Measurements from ENCODE around the gene TSSK6. TPM values are rescaled to one million over a fixed set of nuclear protein-coding genes. Genes with fewer than 3 reads are reported as not detected.

The TSSK6 gene
- 0.83 to 2.1 TPM (median 2.0 TPM) in 5 replicates for total RNA-seq (2022; extraction: Qiagen RNA extraction; ENCODE audit: low read depth)

DNA sequence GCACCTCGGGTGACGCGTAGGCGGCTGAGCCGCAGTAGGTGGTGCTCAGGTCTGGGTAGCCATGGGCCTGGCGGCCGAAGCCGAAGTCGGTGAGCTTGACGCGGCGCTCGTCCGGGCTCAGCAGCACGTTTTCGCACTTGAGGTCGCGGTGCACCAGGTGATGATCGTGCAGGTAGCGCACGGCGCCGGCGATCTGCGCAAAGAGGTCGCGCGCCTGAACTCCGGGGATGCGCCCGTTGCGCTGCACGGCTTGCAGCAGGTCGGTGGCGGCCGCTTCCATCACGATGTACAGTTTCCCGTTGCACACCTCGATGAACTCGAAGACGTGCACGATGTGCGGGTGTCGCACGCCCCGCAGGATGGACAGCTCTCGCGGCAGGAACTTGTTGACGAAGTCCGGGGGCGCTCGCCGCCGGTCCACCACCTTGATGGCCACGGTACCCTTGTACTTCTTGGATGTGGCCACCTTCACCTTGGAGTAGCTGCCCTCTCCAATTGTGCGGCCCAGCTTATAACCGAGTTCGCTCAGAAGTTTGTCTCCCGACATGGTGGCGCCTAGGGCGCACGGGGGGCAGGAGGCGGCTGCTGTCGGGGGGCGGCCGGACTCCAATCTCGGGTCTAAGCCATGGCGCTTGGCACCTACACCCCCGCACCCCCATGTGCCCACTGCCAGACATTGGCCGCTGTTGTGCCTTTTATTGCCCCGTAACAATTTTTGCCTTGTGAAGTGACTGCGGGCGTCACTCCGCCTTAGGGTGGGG, at the start of gene TSSK6:
TSS of gene TSSK6 (minus strand) at position 668 of the 761 bp plus-strand sequence. CDS start at position 547, 121 bp downstream.

DNA sequence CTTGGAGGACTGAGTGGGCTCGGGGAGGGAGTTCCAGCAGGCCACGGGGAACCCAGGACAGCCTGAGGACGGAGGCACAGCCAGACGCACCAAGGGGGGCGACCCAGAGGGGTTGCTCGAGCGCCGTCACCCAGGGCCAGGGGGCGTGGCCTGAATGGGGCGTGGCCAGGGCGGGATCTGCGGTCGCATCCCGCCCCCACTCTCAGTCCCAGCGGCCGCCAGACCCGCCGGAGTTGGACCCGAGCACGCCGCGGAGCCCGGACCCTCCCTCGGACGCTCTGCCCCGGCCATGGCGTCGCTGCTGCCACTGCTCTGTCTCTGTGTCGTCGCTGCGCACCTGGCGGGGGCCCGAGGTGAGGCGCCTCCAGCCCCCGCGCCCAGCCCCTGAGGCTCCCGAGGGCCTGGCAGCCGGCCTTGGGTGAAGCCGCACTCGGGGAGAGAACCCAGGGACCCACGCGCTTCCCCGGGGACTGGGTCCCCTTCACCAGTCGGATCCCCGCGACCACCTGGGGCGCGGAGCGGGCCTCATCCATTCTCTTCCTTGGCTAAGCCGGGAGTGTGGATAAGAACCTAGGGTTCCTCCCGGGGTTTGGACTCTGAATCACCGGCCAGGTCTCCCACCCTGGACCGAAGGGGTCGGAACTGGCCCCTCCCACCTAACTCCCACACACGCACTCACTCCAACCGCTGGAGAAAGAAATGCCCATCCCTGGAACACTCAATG, 22.9 kb upstream of the TSSK6 start, which contains the start of gene CILP2:
TSS of gene CILP2 (plus strand) at position 205 of the 724 bp plus-strand sequence. CDS start at position 290, 85 bp downstream.

DNA sequence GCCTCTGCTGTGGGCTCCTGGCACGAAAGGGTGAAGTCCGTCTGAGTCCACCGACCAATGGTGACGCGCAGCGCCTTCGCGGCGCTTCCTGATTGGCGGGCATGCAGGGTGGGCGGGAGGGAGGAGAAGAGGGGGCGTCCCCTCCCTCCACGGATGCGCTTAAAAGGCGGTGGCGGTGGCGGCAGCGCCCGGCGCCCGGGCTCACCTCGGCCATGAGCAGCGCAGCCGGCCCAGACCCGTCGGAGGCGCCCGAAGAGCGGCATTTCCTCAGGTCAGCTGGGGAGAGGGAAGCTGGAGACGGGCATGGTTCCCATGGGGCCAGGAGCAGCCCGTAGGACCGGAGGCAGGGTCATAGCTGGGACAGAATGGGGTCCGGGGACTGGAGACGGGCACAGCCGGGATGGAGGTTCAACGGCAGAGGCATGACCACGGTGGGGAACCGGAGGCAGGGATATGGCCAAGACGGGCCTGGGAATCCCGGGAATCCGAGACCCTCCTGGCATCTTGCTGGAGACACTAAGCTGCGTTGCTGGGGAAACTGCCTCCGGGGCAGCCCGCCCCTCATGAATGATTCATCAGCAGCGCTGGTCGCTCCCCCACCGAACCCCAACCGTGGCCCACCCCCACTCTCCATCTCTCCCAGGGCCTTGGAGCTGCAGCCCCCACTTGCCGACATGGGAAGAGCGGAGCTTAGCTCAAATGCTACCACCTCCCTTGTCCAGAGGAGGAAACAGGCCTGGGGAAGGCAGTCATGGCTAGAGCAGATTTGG, 13.6 kb upstream of the TSSK6 start, which contains the start of gene YJEFN3:
TSS of gene YJEFN3 (plus strand) at position 191 of the 770 bp plus-strand sequence. CDS start at position 213, 22 bp downstream.

DNA sequence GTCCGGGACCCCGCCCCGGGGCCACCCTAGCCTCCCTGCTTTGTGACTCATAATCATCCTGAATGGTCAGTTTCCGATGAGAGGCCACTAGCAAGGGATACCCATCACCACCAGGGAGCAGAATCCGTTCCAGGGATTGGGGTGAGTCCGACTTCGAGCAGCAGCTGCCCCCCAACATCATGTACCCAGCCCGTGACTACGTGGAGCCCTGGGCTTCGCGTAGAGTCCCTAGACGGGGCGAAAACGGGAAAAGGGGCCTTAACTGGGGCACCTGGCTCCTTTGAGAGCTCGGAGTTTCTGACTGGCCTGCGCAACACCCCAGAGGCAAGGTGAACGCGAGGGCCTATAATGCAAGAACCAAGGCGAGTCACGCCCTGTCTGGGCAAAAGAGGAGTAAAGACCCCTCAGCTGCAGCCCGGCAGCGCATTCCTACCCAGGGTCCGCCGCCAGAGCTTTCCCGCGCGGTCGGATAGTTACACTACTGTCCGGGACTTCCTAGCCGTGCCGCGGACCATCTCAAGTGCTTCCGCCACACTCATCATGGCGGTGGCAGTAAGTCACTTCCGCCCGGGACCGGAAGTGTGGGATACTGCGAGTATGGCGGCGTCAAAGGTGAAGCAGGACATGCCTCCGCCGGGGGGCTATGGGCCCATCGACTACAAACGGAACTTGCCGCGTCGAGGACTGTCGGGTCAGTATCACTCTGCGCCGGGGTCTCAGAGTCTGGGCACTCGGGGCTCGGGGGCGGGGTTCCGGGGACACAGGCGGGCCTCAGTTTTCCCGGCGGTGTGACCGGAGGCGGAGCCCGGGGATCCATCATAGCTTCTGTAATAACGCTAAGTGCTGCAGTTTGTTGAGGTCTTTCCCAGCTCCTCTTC, 533 bp upstream of the TSSK6 start, which contains the start of gene NDUFA13:
TSS of gene NDUFA13 (plus strand) at position 584 of the 878 bp plus-strand sequence. CDS start at position 598, 14 bp downstream.

Other genes with a start within 250 kb of the TSSK6 start
- 0.34 to 0.79 TPM (median 0.66 TPM) in 4 of 5 replicates, not detected in the other for gene TM6SF2, start 242.2 kb downstream of the TSSK6 start, total RNA-seq (2022; extraction: Qiagen RNA extraction; ENCODE audit: low read depth)
- 22.6 to 28.5 TPM (median 24.3 TPM) in 5 replicates for gene SUGP1, start 195.0 kb downstream of the TSSK6 start, total RNA-seq (2022; extraction: Qiagen RNA extraction; ENCODE audit: low read depth)
- gene MAU2, start 194.7 kb downstream of the TSSK6 start, total RNA-seq (2022; extraction: Qiagen RNA extraction; ENCODE audit: low read depth) = 11.8 to 15.9 TPM (median 14.6 TPM) in 5 replicates
- gene GATAD2A, start 109.9 kb downstream of the TSSK6 start, total RNA-seq (2022; extraction: Qiagen RNA extraction; ENCODE audit: low read depth) = 42.7 to 50.9 TPM (median 45.5 TPM) in 5 replicates
- 143 to 178 TPM (median 155 TPM) in 5 replicates for gene NDUFA13, start 677 bp upstream of the TSSK6 start, total RNA-seq (2022; extraction: Qiagen RNA extraction; ENCODE audit: low read depth)
- gene YJEFN3, start 13.4 kb upstream of the TSSK6 start, total RNA-seq (2022; extraction: Qiagen RNA extraction; ENCODE audit: low read depth) = 2.2 to 4.9 TPM (median 3.6 TPM) in 5 replicates
- 0.10 to 0.49 TPM (median 0.26 TPM) in 5 replicates for gene CILP2, start 22.7 kb upstream of the TSSK6 start, total RNA-seq (2022; extraction: Qiagen RNA extraction; ENCODE audit: low read depth)
- gene PBX4, start 103.1 kb upstream of the TSSK6 start, total RNA-seq (2022; extraction: Qiagen RNA extraction; ENCODE audit: low read depth) = 1.3 to 1.6 TPM (median 1.4 TPM) in 5 replicates
- 3.3 to 4.1 TPM (median 4.0 TPM) in 5 replicates for gene LPAR2, start 112.7 kb upstream of the TSSK6 start, total RNA-seq (2022; extraction: Qiagen RNA extraction; ENCODE audit: low read depth)
- gene GMIP, start 128.1 kb upstream of the TSSK6 start, total RNA-seq (2022; extraction: Qiagen RNA extraction; ENCODE audit: low read depth) = 4.1 to 6.7 TPM (median 5.2 TPM) in 5 replicates
- 22.5 to 35.4 TPM (median 33.4 TPM) in 5 replicates for gene ATP13A1, start 148.1 kb upstream of the TSSK6 start, total RNA-seq (2022; extraction: Qiagen RNA extraction; ENCODE audit: low read depth)
- gene ZNF101, start 153.3 kb upstream of the TSSK6 start, total RNA-seq (2022; extraction: Qiagen RNA extraction; ENCODE audit: low read depth) = 4.3 to 6.9 TPM (median 4.5 TPM) in 5 replicates
- 1.8 to 2.4 TPM (median 1.9 TPM) in 5 replicates for gene ZNF14, start 217.6 kb upstream of the TSSK6 start, total RNA-seq (2022; extraction: Qiagen RNA extraction; ENCODE audit: low read depth)

Data from A549 treated with CpdA at 1 μM for 4 hours (cell line).